ENCODE data around the gene SYVN1. TPM values are rescaled to one million over a fixed set of nuclear protein-coding genes. Genes with fewer than 3 reads are reported as not detected.

The SYVN1 gene
- total and polyA plus RNA-seq, 10 of the 15 experiments (the other 5 are each of a cell fraction or from before 2014, with no cell fraction given), result 0.79 to 63.6 (median 20.1) TPM

- TF ChIP-seq ZBTB4 (CRISPR knock-in tag; IDR thresholded peaks at IDR 0.05) (no peak), CEBPB (IDR thresholded peaks at IDR 0.05; ENCODE audit: borderline replicate concordance in 1 of 2, low read depth in 2 of 2, low read length in 2 of 2) (no peak), MTA2 (IDR thresholded peaks at IDR 0.05; ENCODE audit: low read depth) (no peak), SIN3A (IDR thresholded peaks at IDR 0.05; ENCODE audit: low read depth, low read length) (no peak), TCF12 (IDR thresholded peaks at IDR 0.05; ENCODE audit: low read depth, low read length) (no peak)
Observed at GRCh38 chr11:65141896-65142494, 7.7 kb upstream of the SYVN1 start (continued).

GRCh38 chr11:65136515-65137096, 2.3 kb upstream of the SYVN1 start:
- RAD21 ChIA-PET (ENCODE audit: unreplicated experiment), result interaction anchor here (0.5 to 3.0 kb wide), 4 partner anchors 15 to 139 kb away, joined by 3 to 25 read pairs (median 12); partner anchors contain the start of genes CAPN1, FAU and MRPL49
- Histone ChIP-seq H3K4me1 (ENCODE audit: control insufficient read depth, insufficient read depth, low read length) (peaks cover 11% of the 10 kb centered on the region), H4K20me1 (ENCODE audit: control insufficient read depth, insufficient read depth) (no peaks in the 10 kb centered on the region), H2AFZ (ENCODE audit: control insufficient read depth, low read depth, low read length) (no peak overlapping the region), H3K79me2 (ENCODE audit: control insufficient read depth, insufficient read depth, low read length) (peaks cover 35% of the 10 kb centered on the region), H3K9me3 (replicated peaks; ENCODE audit: control insufficient read depth, insufficient read depth, low read length) (no peaks in the 10 kb centered on the region), H3K4me2 (ENCODE audit: control insufficient read depth, insufficient read depth) (no peak overlapping the region), H3K36me3 (ENCODE audit: control insufficient read depth in 2 of 2, insufficient read depth in 2 of 2, low read length in 1 of 2) (peaks cover 0 to 4% of the 10 kb centered on the region in 2 experiments; a peak in 3 of 4 replicates), H3K9ac (ENCODE audit: control insufficient read depth, insufficient read depth, low read length) (no peak overlapping the region), H3K4me3 (no peak overlapping the region), H3K27ac (ENCODE audit: control insufficient read depth, insufficient read depth) (no peak overlapping the region), H3K27me3 (replicated peaks in 1 of 2; ENCODE audit: control insufficient read depth in 2 of 2, insufficient read depth in 2 of 2, low read length in 1 of 2) (no peaks in the 10 kb centered on the region)
- POLR2A ChIA-PET, result interaction anchor here (0.6 to 2.5 kb wide), 5 partner anchors 13 to 126 kb away, joined by 4 to 9 read pairs (median 5); partner anchors contain the start of genes FAU, MRPL49, POLA2 and TM7SF2
- no peak for FAIRE-seq
- intact Hi-C loops (cut with micrococcal nuclease; ENCODE audit: unreplicated experiment) (loop anchor here (10.0 kb wide), 1 partner anchor 118 kb away; no protein-coding TSS in a partner anchor), in situ Hi-C loops (cut with MboI) (no loop called here)
- WGBS (ENCODE audit: insufficient coverage, insufficient replicate concordance, low lambda C conversion rate, missing lambda C conversion rate), result 94% methylated on average over 15 of the region's 15 CpGs
- CTCF ChIA-PET, result interaction anchor here (1.2 to 6.7 kb wide), 7 partner anchors 9 to 179 kb away, joined by 3 to 40 read pairs (median 6); partner anchors contain the start of genes CAPN1, CDC42EP2, FAU and MRPL49
- DNase-seq (ENCODE audit: low read depth, low spot score), result no peak
- BruUV-seq (replicated peaks), result no TSS peak
- SMC1A ChIA-PET (ENCODE audit: uncharacterized antibody, unreplicated experiment), result interaction anchor here (0.6 to 2.3 kb wide), 7 partner anchors 8 to 193 kb away, joined by 4 to 13 read pairs (median 6); partner anchors contain the start of genes FAU and MRPL49
- ATAC-seq, result no peak
- TF ChIP-seq MTA3 (IDR thresholded peaks at IDR 0.05; ENCODE audit: borderline replicate concordance, low read length) (no peak), ZZZ3 (IDR thresholded peaks at IDR 0.05; ENCODE audit: control insufficient read depth, insufficient read length, low read depth) (no peak), REST (IDR thresholded peaks at IDR 0.05; ENCODE audit: low read depth, low read length) (no peak), ZBTB33 (IDR thresholded peaks at IDR 0.05) (no peak), NRF1 (conservative IDR thresholded peaks at IDR 0.05; ENCODE audit: low read depth, low read length) (no peak)
